Glutamatergic neuron (in vitro differentiated cells): ENCODE measurements around the gene CROCC2. TPM values are rescaled to one million over a fixed set of nuclear protein-coding genes. Genes with fewer than 3 reads are reported as not detected.

Experiments used
- DNase-seq: peaks from one replicate; pipeline ENCODE4 v3.0.0; 2022
- H3K27ac Mint-ChIP-seq: one replicate; pipeline ENCODE4 v1.8.0; 2020; ENCODE audit warnings: mild to moderate bottlenecking, mixed read lengths, inconsistent platforms; ENCODE audit not compliant: unreplicated experiment
- H3K27me3 Mint-ChIP-seq: one replicate; pipeline ENCODE4 v1.8.0; 2020; ENCODE audit warnings: mild to moderate bottlenecking, moderate library complexity, mixed read lengths, inconsistent platforms; ENCODE audit not compliant: unreplicated experiment
- H3K36me3 Mint-ChIP-seq: one replicate; pipeline ENCODE4 v1.8.0; 2020; ENCODE audit warnings: mild to moderate bottlenecking, mixed read lengths, inconsistent platforms; ENCODE audit not compliant: unreplicated experiment
- H3K4me1 Mint-ChIP-seq: one replicate; pipeline ENCODE4 v1.8.0; 2020; ENCODE audit warnings: mild to moderate bottlenecking, low read depth, mixed read lengths, inconsistent platforms; ENCODE audit not compliant: unreplicated experiment
- H3K4me3 Mint-ChIP-seq: one replicate; pipeline ENCODE4 v1.8.0; 2020; ENCODE audit warnings: mild to moderate bottlenecking, mixed read lengths, inconsistent platforms; ENCODE audit not compliant: unreplicated experiment
- H3K9me3 Mint-ChIP-seq: one replicate; pipeline ENCODE4 v1.8.0; 2020; ENCODE audit warnings: mild to moderate bottlenecking, moderate library complexity, mixed read lengths, inconsistent platforms; ENCODE audit not compliant: unreplicated experiment
- total RNA-seq: library from RNA; stranded (reverse); fragmentation: NEBNext Ultra II Directional; extraction: Animal tissue kit (Norgen Biotek cat#: 25700); gene quantifications from one replicate; pipeline ENCODE4 v1.2.1, GENCODE V29; 2021; ENCODE audit not compliant: unreplicated experiment
- TF ChIP-seq, protein P1 (sequence below): fragments of 200-600 bp; sonication (generic); IDR thresholded peaks from one replicate; pipeline ENCODE4 v1.5.0; 2021; ENCODE audit not compliant: partially characterized antibody, unreplicated experiment

CROCC2 gene
- total RNA-seq, 1 donor from 2014 or later = not detected

DNA sequence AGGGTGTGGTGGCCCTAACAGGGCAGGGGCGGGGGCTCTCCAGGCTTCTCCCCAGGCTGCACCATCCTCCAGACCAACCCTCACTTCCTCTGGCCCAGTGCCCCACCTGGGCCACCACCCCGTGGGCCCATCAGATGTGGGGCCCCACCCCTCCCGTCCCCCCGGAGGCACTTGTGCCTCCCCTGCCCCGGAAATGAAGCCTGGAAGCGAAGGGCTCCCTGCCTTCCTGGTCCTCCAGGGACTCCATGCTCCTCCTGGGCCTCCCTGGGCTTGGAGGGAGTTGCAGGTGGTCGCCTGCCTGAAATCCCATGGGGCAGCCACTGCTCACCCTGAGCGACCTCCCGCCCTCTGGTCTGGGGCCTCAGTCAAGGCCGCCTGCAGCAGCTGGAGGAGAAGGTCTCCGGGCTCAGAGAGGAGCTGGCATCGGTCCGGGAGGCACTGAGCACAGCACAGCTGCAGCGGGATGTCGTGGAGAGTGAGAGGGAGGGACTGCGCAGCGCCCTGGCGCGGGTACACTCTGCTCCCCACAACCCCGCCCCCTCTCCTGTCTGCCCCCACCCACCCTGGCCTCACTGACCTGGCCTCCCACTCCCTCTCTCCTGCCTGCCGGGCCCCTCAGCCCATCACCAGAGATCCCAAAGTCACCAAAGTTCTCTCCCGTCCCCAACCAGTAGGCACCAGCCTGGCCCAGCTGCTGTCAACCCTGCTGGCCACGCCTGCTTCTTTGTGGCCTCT, 28.0 kb downstream of the CROCC2 start:
- H3K36me3 Mint-ChIP-seq = peaks cover 19% of the 10 kb centered on the region

DNA sequence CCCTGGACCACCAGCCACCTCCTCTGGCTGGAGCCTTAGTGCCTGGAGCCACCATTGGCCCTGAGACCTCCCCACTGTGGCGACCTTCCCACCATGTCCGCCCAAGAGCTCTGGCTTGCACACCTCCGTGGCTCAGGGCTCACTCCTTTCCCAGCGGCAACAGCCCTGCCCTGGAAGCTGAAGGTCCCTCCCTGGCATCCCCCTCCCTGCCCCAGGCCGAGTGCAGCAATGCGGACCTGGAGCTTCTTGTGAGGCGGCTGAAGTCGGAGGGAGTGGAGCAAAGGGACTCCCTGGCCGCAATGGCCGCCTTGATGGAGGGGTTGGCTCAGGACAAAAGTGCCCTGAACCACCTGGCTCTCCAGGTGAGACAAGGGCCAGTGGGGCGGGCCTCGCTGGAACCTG, 28.6 kb downstream of the CROCC2 start:
- no peak for DNase-seq
- TF ChIP-seq, protein P1, sequence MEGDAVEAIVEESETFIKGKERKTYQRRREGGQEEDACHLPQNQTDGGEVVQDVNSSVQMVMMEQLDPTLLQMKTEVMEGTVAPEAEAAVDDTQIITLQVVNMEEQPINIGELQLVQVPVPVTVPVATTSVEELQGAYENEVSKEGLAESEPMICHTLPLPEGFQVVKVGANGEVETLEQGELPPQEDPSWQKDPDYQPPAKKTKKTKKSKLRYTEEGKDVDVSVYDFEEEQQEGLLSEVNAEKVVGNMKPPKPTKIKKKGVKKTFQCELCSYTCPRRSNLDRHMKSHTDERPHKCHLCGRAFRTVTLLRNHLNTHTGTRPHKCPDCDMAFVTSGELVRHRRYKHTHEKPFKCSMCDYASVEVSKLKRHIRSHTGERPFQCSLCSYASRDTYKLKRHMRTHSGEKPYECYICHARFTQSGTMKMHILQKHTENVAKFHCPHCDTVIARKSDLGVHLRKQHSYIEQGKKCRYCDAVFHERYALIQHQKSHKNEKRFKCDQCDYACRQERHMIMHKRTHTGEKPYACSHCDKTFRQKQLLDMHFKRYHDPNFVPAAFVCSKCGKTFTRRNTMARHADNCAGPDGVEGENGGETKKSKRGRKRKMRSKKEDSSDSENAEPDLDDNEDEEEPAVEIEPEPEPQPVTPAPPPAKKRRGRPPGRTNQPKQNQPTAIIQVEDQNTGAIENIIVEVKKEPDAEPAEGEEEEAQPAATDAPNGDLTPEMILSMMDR = no peak
- Mint-ChIP-seq H3K36me3 (peaks cover 19% of the 10 kb centered on the region), H3K9me3 (peaks cover 15% of the 10 kb centered on the region), H3K4me1 (no peaks in the 10 kb centered on the region), H3K27ac (no peak overlapping the region), H3K4me3 (no peak overlapping the region), H3K27me3 (peaks cover 3% of the 10 kb centered on the region)

More for the DNA sequence above, 28.0 kb downstream of the CROCC2 start:
- no peak for DNase-seq
- H3K27me3 Mint-ChIP-seq = peaks cover 3% of the 10 kb centered on the region
- peaks cover 16% of the 10 kb centered on the region for H3K9me3 Mint-ChIP-seq
- no peak overlapping the region for H3K27ac Mint-ChIP-seq
- TF ChIP-seq, protein P1 = no peak
- H3K4me3 Mint-ChIP-seq = no peak overlapping the region
- H3K4me1 Mint-ChIP-seq = no peaks in the 10 kb centered on the region

- no peaks in the 10 kb centered on the region for H3K4me1 Mint-ChIP-seq
- peaks cover 15% of the 10 kb centered on the region for H3K9me3 Mint-ChIP-seq
- peaks cover 3% of the 10 kb centered on the region for H3K27me3 Mint-ChIP-seq
- peaks cover 19% of the 10 kb centered on the region for H3K36me3 Mint-ChIP-seq
- peak; percentile 13 for DNase-seq
- no peak overlapping the region for H3K27ac Mint-ChIP-seq
- no peak overlapping the region for H3K4me3 Mint-ChIP-seq
- TF ChIP-seq, protein P1 = no peak
These were observed 29.2 kb downstream of the CROCC2 start for GRCh38 chr2:240935103-240935876.

DNA sequence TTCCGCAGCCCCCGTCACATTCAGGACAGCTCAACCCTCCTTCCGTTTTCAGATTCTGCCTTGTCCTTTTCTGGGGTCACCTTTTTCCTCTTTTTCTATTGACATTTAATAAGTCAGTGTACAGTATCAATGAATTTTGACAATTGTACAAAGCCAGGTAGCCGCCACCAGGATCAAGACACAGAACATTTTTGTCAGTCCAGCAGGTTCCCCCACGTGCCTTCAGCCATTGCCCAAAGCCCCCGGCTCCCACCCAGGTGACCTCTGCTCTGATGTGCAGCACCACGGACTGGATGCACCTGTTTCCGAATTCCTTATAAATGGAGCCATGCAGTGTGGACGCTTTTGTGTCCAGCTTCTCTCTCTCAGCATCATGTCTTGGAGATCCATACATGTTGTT, 30.0 kb downstream of the CROCC2 start:
- Mint-ChIP-seq H3K4me3 (no peak overlapping the region), H3K27ac (peak overlapping the region; percentile 23), H3K27me3 (peaks cover 3% of the 10 kb centered on the region), H3K9me3 (peaks cover 15% of the 10 kb centered on the region), H3K4me1 (no peaks in the 10 kb centered on the region), H3K36me3 (peaks cover 19% of the 10 kb centered on the region)
- no peak for DNase-seq
- TF ChIP-seq, protein P1 = no peak

DNA sequence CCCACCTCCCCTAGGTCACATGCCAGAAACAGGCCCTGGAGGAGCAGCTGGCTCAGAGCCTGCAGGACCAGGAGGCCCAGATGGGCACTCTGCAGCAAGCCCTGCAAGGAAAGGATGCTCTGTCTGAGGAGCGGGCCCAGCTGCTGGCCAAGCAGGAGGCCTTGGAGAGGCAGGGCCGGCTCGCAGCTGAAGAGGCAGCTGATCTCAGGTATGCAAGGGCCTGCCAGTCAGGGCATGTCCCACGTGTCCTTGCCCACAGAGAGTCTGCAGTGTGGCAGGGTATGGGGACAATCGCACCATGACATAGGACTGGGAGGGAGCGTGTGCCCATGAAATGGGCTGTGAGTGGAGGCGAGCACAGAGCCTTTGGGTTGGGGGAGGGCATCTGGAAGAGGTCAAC, 39.9 kb downstream of the CROCC2 start:
- Mint-ChIP-seq H3K27ac (peak overlapping the region; percentile 65), H3K9me3 (peaks cover 5% of the 10 kb centered on the region), H3K27me3 (peaks cover 4% of the 10 kb centered on the region), H3K4me1 (peaks cover 2% of the 10 kb centered on the region), H3K36me3 (no peaks in the 10 kb centered on the region), H3K4me3 (no peak overlapping the region)
- DNase-seq = peak; percentile 45
- TF ChIP-seq, protein P1 = no peak
